A549 (cell line): ENCODE data around the gene STARD13.

Experiments used
- CEBPB ChIP-seq, 2 experiments: fragments of >200 bp in 1 of 2; sonication (Bioruptor Twin) in 1 of 2; formaldehyde crosslinking in 1 of 2; IDR thresholded peaks; 2 replicates each; pipeline ENCODE4 v1.6.1; 2012 to 2016
- EHMT2 ChIP-seq: fragments of 200-600 bp; sonication (generic); IDR thresholded peaks from 2 replicates; pipeline ENCODE4 v1.6.1; 2016; ENCODE audit warnings: antibody characterized with exemption, low read depth, mild to moderate bottlenecking, moderate library complexity
- RNF2 ChIP-seq: fragments of 200-600 bp; sonication (generic); IDR thresholded peaks from 2 replicates; pipeline ENCODE4 v1.6.1; 2016; ENCODE audit warnings: low read depth, mild to moderate bottlenecking, antibody characterized with exemption, moderate library complexity, borderline replicate concordance
- TF ChIP-seq, protein P1 (sequence below): fragments of >200 bp; sonication (Bioruptor Twin); formaldehyde crosslinking; IDR thresholded peaks from 3 replicates; pipeline ENCODE4 v1.5.1; 2016

DNA sequence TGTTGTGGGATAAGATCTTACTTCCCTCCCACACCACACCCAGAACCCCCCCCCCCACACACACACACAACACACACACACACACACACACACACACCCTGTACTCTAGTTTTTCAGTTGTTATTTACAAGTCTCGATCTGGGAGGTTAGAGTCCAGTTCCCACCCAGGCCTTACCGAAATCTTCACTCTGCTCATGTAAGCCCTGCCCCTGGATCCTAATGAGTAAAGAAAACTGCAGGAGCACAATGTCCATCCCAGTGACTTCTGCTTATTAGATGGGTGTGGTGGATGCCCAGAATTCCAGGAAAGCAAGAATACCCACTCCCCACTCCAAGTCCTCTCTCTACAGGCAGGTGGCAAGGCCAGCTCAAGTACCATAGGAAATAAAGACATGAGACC lies 23.0 kb downstream of the STARD13 start:
- TF ChIP-seq RNF2 = no peak
- TF ChIP-seq EHMT2 = no peak
- no peak for TF ChIP-seq CEBPB (IDR thresholded peaks at IDR 0.05)
- TF ChIP-seq, protein P1, sequence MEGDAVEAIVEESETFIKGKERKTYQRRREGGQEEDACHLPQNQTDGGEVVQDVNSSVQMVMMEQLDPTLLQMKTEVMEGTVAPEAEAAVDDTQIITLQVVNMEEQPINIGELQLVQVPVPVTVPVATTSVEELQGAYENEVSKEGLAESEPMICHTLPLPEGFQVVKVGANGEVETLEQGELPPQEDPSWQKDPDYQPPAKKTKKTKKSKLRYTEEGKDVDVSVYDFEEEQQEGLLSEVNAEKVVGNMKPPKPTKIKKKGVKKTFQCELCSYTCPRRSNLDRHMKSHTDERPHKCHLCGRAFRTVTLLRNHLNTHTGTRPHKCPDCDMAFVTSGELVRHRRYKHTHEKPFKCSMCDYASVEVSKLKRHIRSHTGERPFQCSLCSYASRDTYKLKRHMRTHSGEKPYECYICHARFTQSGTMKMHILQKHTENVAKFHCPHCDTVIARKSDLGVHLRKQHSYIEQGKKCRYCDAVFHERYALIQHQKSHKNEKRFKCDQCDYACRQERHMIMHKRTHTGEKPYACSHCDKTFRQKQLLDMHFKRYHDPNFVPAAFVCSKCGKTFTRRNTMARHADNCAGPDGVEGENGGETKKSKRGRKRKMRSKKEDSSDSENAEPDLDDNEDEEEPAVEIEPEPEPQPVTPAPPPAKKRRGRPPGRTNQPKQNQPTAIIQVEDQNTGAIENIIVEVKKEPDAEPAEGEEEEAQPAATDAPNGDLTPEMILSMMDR = no peak
